Transverse colon (tissue), 4 donors: ENCODE data around the gene FBXL5. TPM values are rescaled to one million over a fixed set of nuclear protein-coding genes. Genes with fewer than 3 reads are reported as not detected.
"Not testable (repeated sequence)": the region's sequence is repeated elsewhere in the genome, so short reads cannot be mapped to it uniquely, and the experiment has no call there.

ENCODE experiments used
- DNase-seq: peaks from one replicate; pipeline ENCODE4 v3.0.0-alpha.2; 2019
- H3K27ac ChIP-seq, 4 donors: fragments of 200-600 bp; sonication (generic); 2 replicates each; pipeline ENCODE4 v1.5.1; 2016 to 2018; ENCODE audit warnings: inconsistent platforms in 4 of 4
- H3K27me3 ChIP-seq: fragments of 200-600 bp; sonication (generic); 2 replicates; pipeline ENCODE4 v1.5.1; 2017; ENCODE audit warnings: inconsistent platforms
- H3K36me3 ChIP-seq, 4 donors: fragments of 200-600 bp; sonication (generic); 2 replicates each; pipeline ENCODE4 v1.5.1; 2017 to 2019; ENCODE audit warnings: inconsistent platforms in 4 of 4
- H3K4me1 ChIP-seq, 4 donors: fragments of 200-600 bp; sonication (generic); 2 replicates each; pipeline ENCODE4 v1.5.1; 2017 to 2020; ENCODE audit warnings: inconsistent platforms in 4 of 4
- H3K4me3 ChIP-seq, 4 donors: fragments of 200-600 bp; sonication (generic); 1 replicate in 1 of 4; 2 replicates in 3 of 4; pipeline versions ENCODE4 v1.5.1 to v1.6.1; 2017 to 2019; ENCODE audit warnings: inconsistent platforms in 4 of 4
- H3K9me3 ChIP-seq, 2 donors: fragments of 200-600 bp; sonication (generic); 2 replicates each; pipeline ENCODE4 v1.5.1; 2017 to 2019; ENCODE audit warnings: inconsistent platforms in 2 of 2
- EP300 ChIP-seq: sonication (generic); formaldehyde crosslinking; IDR thresholded peaks from one replicate; pipeline ENCODE4 v1.6.1; 2017; ENCODE audit warnings: antibody characterized with exemption, low read depth
- POLR2A ChIP-seq: fragments of 450-650 bp; IDR thresholded peaks from one replicate; pipeline ENCODE4 v1.6.1; 2016; ENCODE audit warnings: antibody characterized with exemption, mild to moderate bottlenecking, moderate library complexity
- POLR2AphosphoS5 ChIP-seq, 3 donors: sonication (generic); formaldehyde crosslinking; IDR thresholded peaks; one replicate each; pipeline ENCODE4 v1.6.1; 2016; ENCODE audit warnings: antibody characterized with exemption in 3 of 3
- whole genome bisulfite sequencing, 2 donors: methylation state at CpG; one replicate each; pipeline ENCODE4 v1.1.5; 2018; ENCODE audit warnings: low coverage in 1 of 2; 5-methylcytosine and 5-hydroxymethylcytosine counted together
- in situ Hi-C, 4 donors: fragments of 200-750 bp; cut with MboI; loops; one replicate each; pipeline versions ENCODE4 v1.15.0 to v1.15.1; 2017; ENCODE audit warnings: low sequenced_read_pairs in 3 of 4, low pct_ligation_motif_present in 1 of 4, low pct_unique_long_range_greater_than_20kb in 1 of 4
- intact Hi-C: fragments of 100-400 bp; cut with DNase I; formaldehyde crosslinking; loops from one replicate; pipeline ENCODE4 v1.15.1; 2023; ENCODE audit warnings: low total_unique reads
- total RNA-seq, 4 donors: library from RNA; depleted of rRNA; stranded (reverse); fragments of >200 nt; gene quantifications; one replicate each; pipeline ENCODE4 v1.1.0, GENCODE V29; 2016
- TF ChIP-seq, protein P1 (sequence below), 5 experiments: fragments of 200-600 bp in 3 of 5; fragments of 450-650 bp in 2 of 5; sonication (generic) in 3 of 5; IDR thresholded peaks; 1 replicate in 2 of 5; 2 replicates in 3 of 5; pipeline ENCODE4 v1.5.1; 2016 to 2017; ENCODE audit warnings: antibody characterized with exemption in 5 of 5, inconsistent platforms in 3 of 5, mild to moderate bottlenecking in 2 of 5, moderate library complexity in 1 of 5

Gene FBXL5
- total RNA-seq, 4 donors from 2014 or later, result 31.8 to 141 (median 77.5) TPM

DNA sequence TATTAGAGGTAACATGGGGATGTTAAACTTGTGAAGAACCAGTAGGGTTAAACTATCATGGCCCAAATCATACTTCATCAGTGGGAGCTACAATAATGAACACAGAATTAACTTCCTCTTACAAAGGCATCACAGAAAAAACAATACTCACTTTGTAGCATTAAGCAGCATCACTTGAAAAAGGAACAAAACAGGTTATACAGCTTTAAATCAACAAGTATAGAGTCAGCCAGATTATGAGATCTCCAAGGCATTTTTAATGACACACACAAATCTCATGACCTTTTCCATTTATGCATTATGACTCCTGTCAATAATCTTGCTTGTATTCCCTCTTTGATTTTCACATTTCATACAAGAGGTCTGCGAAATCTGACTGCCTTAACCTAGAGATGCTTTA, 18.3 kb downstream of the FBXL5 start:
- 83 to 88% methylated on average over 1 of the region's 1 CpG for WGBS, 2 donors
- no peak for TF ChIP-seq POLR2AphosphoS5 (IDR thresholded peaks at IDR 0.05)
- TF ChIP-seq EP300, result no peak
- TF ChIP-seq, protein P1, sequence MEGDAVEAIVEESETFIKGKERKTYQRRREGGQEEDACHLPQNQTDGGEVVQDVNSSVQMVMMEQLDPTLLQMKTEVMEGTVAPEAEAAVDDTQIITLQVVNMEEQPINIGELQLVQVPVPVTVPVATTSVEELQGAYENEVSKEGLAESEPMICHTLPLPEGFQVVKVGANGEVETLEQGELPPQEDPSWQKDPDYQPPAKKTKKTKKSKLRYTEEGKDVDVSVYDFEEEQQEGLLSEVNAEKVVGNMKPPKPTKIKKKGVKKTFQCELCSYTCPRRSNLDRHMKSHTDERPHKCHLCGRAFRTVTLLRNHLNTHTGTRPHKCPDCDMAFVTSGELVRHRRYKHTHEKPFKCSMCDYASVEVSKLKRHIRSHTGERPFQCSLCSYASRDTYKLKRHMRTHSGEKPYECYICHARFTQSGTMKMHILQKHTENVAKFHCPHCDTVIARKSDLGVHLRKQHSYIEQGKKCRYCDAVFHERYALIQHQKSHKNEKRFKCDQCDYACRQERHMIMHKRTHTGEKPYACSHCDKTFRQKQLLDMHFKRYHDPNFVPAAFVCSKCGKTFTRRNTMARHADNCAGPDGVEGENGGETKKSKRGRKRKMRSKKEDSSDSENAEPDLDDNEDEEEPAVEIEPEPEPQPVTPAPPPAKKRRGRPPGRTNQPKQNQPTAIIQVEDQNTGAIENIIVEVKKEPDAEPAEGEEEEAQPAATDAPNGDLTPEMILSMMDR (IDR thresholded peaks at IDR 0.05), result no peak
- TF ChIP-seq POLR2A, result no peak
- DNase-seq, result no peak
- Histone ChIP-seq H3K4me3 (no peak overlapping the region), H3K4me1 (no peaks in the 10 kb centered on the region), H3K9me3 (no peaks in the 10 kb centered on the region), H3K27ac (no peak overlapping the region), H3K27me3 (no peaks in the 10 kb centered on the region), H3K36me3 (peaks cover 0 to 60% (median 22%) of the 10 kb centered on the region in 4 donors)
- intact Hi-C loops (no loop called here), in situ Hi-C loops (loop anchor here in 1 of 4 donors (25.0 kb wide), 1 partner anchor 400 kb away; no protein-coding TSS in a partner anchor)

GRCh38 chr4:15617407-15617806, 37.8 kb downstream of the FBXL5 start:
- intact Hi-C loops, H3K4me1 ChIP-seq, in situ Hi-C loops, DNase-seq, H3K4me3 ChIP-seq, H3K27me3 ChIP-seq, H3K27ac ChIP-seq: not testable (repeated sequence)
- Histone ChIP-seq H3K9me3 (peaks cover 9 to 20% of the 10 kb centered on the region in 2 donors), H3K36me3 (peaks cover 0 to 26% (median 3%) of the 10 kb centered on the region in 4 donors)
- 91 to 93% methylated on average over 4 to 5 of the region's 5 CpGs for WGBS, 2 donors

- H3K4me3 ChIP-seq, DNase-seq, intact Hi-C loops, H3K9me3 ChIP-seq, H3K27ac ChIP-seq, H3K27me3 ChIP-seq, in situ Hi-C loops, H3K4me1 ChIP-seq: not testable (repeated sequence)
- 98% methylated on average over 19 of the region's 24 CpGs; no CpG with 5 or more reads in 1 of the 2 donors for WGBS, 2 donors
- H3K36me3 ChIP-seq, result peaks cover 0 to 18% (median 2%) of the 10 kb centered on the region in 4 donors
These were observed 40.3 kb downstream of the FBXL5 start for GRCh38 chr4:15614891-15615290.

GRCh38 chr4:15612136-15612535, 43.0 kb downstream of the FBXL5 start:
- TF ChIP-seq POLR2AphosphoS5 (IDR thresholded peaks at IDR 0.05) (no peak), POLR2A (no peak), EP300 (no peak)
- TF ChIP-seq, protein P1 (IDR thresholded peaks at IDR 0.05), result no peak
- Histone ChIP-seq H3K9me3 (no peaks in the 10 kb centered on the region), H3K36me3 (no peaks in the 10 kb centered on the region), H3K4me1 (no peaks in the 10 kb centered on the region), H3K27me3 (no peaks in the 10 kb centered on the region), H3K4me3 (no peak overlapping the region), H3K27ac (no peak overlapping the region)
- in situ Hi-C loops, result no loop called here
- intact Hi-C loops, result no loop called here
- WGBS, 2 donors, result 96 to 97% methylated on average over 2 of the region's 2 CpGs
- no peak for DNase-seq

- in situ Hi-C loops, result no loop called here
- no peak overlapping the region for H3K4me3 ChIP-seq
- DNase-seq, result no peak
- H3K36me3 ChIP-seq, result peaks cover 0 to 1% (median 0%) of the 10 kb centered on the region in 4 donors
- H3K27me3 ChIP-seq, result no peaks in the 10 kb centered on the region
- H3K27ac ChIP-seq, result no peak overlapping the region
- no peak for TF ChIP-seq POLR2AphosphoS5 (IDR thresholded peaks at IDR 0.05)
- TF ChIP-seq EP300, result no peak
- TF ChIP-seq, protein P1 (IDR thresholded peaks at IDR 0.05), result no peak
- no peak for TF ChIP-seq POLR2A
- WGBS, 2 donors, result 80% methylated on average over 2 of the region's 2 CpGs
- H3K4me1 ChIP-seq, result no peaks in the 10 kb centered on the region
- H3K9me3 ChIP-seq, result no peaks in the 10 kb centered on the region
- intact Hi-C loops, result no loop called here
These were observed 44.3 kb downstream of the FBXL5 start for GRCh38 chr4:15610855-15611254.
